Measurements from ENCODE around the gene NDUFS6.

The NDUFS6 gene

GRCh38 chr5:1847056-1847455 is 45.8 kb downstream of the NDUFS6 start:
- TF ChIP-seq CTCF (IDR thresholded peaks at IDR 0.05; ENCODE audit: low read length, missing control alignments) = no peak
- DNase-seq (ENCODE audit: low read depth) = no peak
- no peak overlapping the region for H3K4me3 ChIP-seq (replicated peaks; ENCODE audit: low read depth, low read length)

- no peak for DNase-seq (ENCODE audit: low read depth)
- no peak for TF ChIP-seq CTCF (IDR thresholded peaks at IDR 0.05; ENCODE audit: low read length, missing control alignments)
- H3K4me3 ChIP-seq (replicated peaks; ENCODE audit: low read depth, low read length) = no peak overlapping the region
Measured at GRCh38 chr5:1847611-1848010, 46.4 kb downstream of the NDUFS6 start.

GRCh38 chr5:1850324-1851154 is 49.3 kb downstream of the NDUFS6 start:
- no peak for DNase-seq (ENCODE audit: low read depth)
- no peak overlapping the region for H3K4me3 ChIP-seq (replicated peaks; ENCODE audit: low read depth, low read length)
- no peak for TF ChIP-seq CTCF (IDR thresholded peaks at IDR 0.05; ENCODE audit: low read length, missing control alignments)

GRCh38 chr5:1851290-1851934 is 50.2 kb downstream of the NDUFS6 start:
- DNase-seq (ENCODE audit: low read depth) = no peak
- no peak for TF ChIP-seq CTCF (IDR thresholded peaks at IDR 0.05; ENCODE audit: low read length, missing control alignments)

GRCh38 chr5:1852324-1852947 is 51.2 kb downstream of the NDUFS6 start:
- no peak for TF ChIP-seq CTCF (IDR thresholded peaks at IDR 0.05; ENCODE audit: low read length, missing control alignments)
- DNase-seq (ENCODE audit: low read depth) = no peak
- no peak overlapping the region for H3K4me3 ChIP-seq (replicated peaks; ENCODE audit: low read depth, low read length)

More at GRCh38 chr5:1851290-1851934, 50.2 kb downstream of the NDUFS6 start:
- H3K4me3 ChIP-seq (replicated peaks; ENCODE audit: low read depth, low read length) = no peak overlapping the region

- no peak for TF ChIP-seq CTCF (IDR thresholded peaks at IDR 0.05; ENCODE audit: low read length, missing control alignments)
- DNase-seq (ENCODE audit: low read depth) = no peak
- H3K4me3 ChIP-seq (replicated peaks; ENCODE audit: low read depth, low read length) = no peak overlapping the region
Measured at GRCh38 chr5:1853531-1853930, 52.3 kb downstream of the NDUFS6 start.

Data from fibroblast of pulmonary artery (primary cell).